Gastrocnemius medialis (tissue), 4 donors: Measurements from ENCODE around the gene KRT2. TPM values are rescaled to one million over a fixed set of nuclear protein-coding genes. Genes with fewer than 3 reads are reported as not detected.

Source experiments
- ATAC-seq, 2 donors: fragments of 150-250 bp; one replicate each; pipeline ENCODE4 v1.9.1; 2016
- DNase-seq, 2 donors: peaks; one replicate each; pipeline ENCODE4 v3.0.0-alpha.2; 2019
- H3K27ac ChIP-seq, 4 donors: fragments of 200-600 bp; sonication (generic); 1 replicate in 1 of 4; 2 replicates in 3 of 4; pipeline ENCODE4 v1.5.1; 2016 to 2018; ENCODE audit warnings: mild to moderate bottlenecking in 2 of 4, moderate library complexity in 1 of 4
- H3K27me3 ChIP-seq, 3 donors: fragments of 200-600 bp; sonication (generic) in 2 of 3; 1 replicate in 1 of 3; 2 replicates in 2 of 3; pipeline versions ENCODE4 v1.5.1 to v1.6.0; 2016 to 2019; ENCODE audit warnings: mild to moderate bottlenecking in 1 of 3, moderate library complexity in 1 of 3
- H3K36me3 ChIP-seq, 2 donors: fragments of 200-600 bp; sonication (generic) in 1 of 2; one replicate each; pipeline ENCODE4 v1.5.1; 2017 to 2018
- H3K4me1 ChIP-seq, 2 donors: fragments of 200-600 bp; sonication (generic) in 1 of 2; one replicate each; pipeline ENCODE4 v1.5.1; 2016 to 2017; ENCODE audit warnings: mild to moderate bottlenecking in 2 of 2
- H3K4me3 ChIP-seq, 4 donors: fragments of 200-600 bp; sonication (generic) in 3 of 4; 1 replicate in 1 of 4; 2 replicates in 3 of 4; pipeline ENCODE4 v1.5.1; 2016 to 2019; ENCODE audit warnings: mild to moderate bottlenecking in 2 of 4
- H3K9me3 ChIP-seq, 3 donors: fragments of 200-600 bp; sonication (generic) in 2 of 3; 1 replicate in 1 of 3; 2 replicates in 2 of 3; pipeline ENCODE4 v1.5.1; 2016 to 2019
- POLR2A ChIP-seq, 2 donors: fragments of 450-650 bp; IDR thresholded peaks; one replicate each; pipeline ENCODE4 v1.6.1; 2017; ENCODE audit warnings: antibody characterized with exemption in 2 of 2, mild to moderate bottlenecking in 2 of 2, moderate library complexity in 2 of 2
- in situ Hi-C, 4 donors: fragments of 200-750 bp; cut with MboI; loops; one replicate each; pipeline versions ENCODE4 v1.15.0 to v1.8.0; 2017; ENCODE audit warnings: low sequenced_read_pairs in 4 of 4
- intact Hi-C: fragments of 100-400 bp; cut with DNase I; formaldehyde crosslinking; loops from one replicate; pipeline ENCODE4 v1.15.1; 2023; ENCODE audit warnings: low total_unique reads
- total RNA-seq, 4 donors: library from RNA; depleted of rRNA; stranded (reverse); fragments of >200 nt; gene quantifications; one replicate each; pipeline versions ENCODE4 v1.1.0 to v1.2.3, GENCODE V29; 2016
- TF ChIP-seq, protein P1 (sequence below), 5 experiments: fragments of 450-650 bp in 3 of 5; fragments of 200-600 bp in 2 of 5; sonication (generic) in 2 of 5; IDR thresholded peaks in 4 of 5; conservative IDR thresholded peaks in 1 of 5; 1 replicate in 4 of 5; 2 replicates in 1 of 5; pipeline ENCODE4 v1.5.1; 2016 to 2019; ENCODE audit warnings: antibody characterized with exemption in 5 of 5, mild to moderate bottlenecking in 3 of 5, moderate library complexity in 3 of 5

The KRT2 gene
- total RNA-seq, 4 donors from 2014 or later, result not detected

DNA sequence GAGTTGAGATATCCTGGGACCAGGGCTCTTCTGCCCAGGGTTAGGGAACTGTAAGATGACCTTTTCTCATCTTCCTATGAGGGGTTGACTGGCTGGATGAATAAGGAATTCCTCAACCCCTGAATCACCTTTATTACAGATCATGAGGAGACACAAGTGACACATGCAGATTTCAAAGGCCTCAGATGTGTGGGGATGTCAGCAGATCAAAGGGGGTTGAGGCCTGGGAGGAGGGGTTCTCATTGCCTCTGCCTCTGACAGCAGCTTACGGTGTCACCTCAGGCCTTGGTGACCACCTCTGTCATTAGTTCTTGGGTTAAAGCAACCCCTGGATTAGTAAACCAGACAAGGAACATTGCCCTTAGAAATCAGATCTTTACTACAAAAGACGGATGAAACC is 48.7 kb downstream of the KRT2 start:
- Histone ChIP-seq H3K4me3 (no peak overlapping the region), H3K9me3 (no peaks in the 10 kb centered on the region), H3K36me3 (no peaks in the 10 kb centered on the region), H3K27ac (no peak overlapping the region), H3K27me3 (peaks cover 15 to 32% (median 20%) of the 10 kb centered on the region in 3 donors), H3K4me1 (no peaks in the 10 kb centered on the region)
- in situ Hi-C loops, result no loop called here
- DNase-seq (no peak), ATAC-seq (no peak)
- intact Hi-C loops, result no loop called here
- TF ChIP-seq, protein P1, sequence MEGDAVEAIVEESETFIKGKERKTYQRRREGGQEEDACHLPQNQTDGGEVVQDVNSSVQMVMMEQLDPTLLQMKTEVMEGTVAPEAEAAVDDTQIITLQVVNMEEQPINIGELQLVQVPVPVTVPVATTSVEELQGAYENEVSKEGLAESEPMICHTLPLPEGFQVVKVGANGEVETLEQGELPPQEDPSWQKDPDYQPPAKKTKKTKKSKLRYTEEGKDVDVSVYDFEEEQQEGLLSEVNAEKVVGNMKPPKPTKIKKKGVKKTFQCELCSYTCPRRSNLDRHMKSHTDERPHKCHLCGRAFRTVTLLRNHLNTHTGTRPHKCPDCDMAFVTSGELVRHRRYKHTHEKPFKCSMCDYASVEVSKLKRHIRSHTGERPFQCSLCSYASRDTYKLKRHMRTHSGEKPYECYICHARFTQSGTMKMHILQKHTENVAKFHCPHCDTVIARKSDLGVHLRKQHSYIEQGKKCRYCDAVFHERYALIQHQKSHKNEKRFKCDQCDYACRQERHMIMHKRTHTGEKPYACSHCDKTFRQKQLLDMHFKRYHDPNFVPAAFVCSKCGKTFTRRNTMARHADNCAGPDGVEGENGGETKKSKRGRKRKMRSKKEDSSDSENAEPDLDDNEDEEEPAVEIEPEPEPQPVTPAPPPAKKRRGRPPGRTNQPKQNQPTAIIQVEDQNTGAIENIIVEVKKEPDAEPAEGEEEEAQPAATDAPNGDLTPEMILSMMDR (IDR thresholded peaks at IDR 0.05 in 4 of 5, conservative IDR thresholded peaks at IDR 0.05 in 1 of 5), result no peak
- no peak for TF ChIP-seq POLR2A (IDR thresholded peaks at IDR 0.05)

DNA sequence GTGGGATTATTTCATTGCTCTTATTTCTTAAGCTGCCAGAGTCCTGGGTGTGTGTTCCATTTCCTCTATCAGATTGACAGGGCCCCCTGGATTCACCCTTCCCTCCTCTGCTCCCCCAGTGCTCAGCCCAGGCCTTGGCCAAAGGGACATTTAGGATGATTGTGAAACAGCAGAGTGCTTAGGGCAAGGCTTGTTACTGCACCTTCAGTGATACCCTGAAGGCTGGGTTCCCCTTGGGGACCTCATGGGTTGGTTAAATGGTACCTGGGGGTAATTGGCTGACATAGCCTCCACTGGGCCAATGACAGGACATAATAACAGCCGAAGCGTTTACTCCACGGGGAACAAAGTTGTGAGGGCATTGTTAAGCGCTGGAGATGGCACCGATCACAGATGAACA is 49.5 kb downstream of the KRT2 start:
- ATAC-seq, result no peak
- Histone ChIP-seq H3K4me1 (no peaks in the 10 kb centered on the region), H3K9me3 (no peaks in the 10 kb centered on the region), H3K27me3 (peaks cover 15 to 32% (median 20%) of the 10 kb centered on the region in 3 donors), H3K27ac (no peak overlapping the region), H3K4me3 (no peak overlapping the region), H3K36me3 (no peaks in the 10 kb centered on the region)
- intact Hi-C loops (no loop called here), in situ Hi-C loops (no loop called here)
- TF ChIP-seq POLR2A (IDR thresholded peaks at IDR 0.05), result no peak
- no peak for DNase-seq

DNA sequence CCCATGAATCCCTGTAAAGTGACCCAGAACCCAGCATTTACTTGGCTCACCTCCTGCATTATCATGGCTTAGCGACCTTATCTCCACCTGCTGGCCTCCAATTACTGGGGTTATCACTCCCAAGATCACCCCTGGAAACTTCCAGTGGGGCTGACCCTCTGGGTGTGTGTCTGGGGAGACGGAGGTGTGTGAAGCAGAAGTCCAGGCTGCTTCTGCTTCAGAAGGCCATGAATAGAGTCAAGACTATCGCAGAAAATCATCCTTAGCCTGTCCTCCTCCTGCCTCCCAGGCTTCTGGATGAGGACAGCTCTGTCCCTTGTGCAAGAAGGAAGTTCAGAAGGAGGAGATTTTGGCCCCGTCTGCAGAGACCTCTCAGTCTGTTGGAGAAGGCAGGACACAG is 50.3 kb downstream of the KRT2 start:
- no peak overlapping the region for H3K27ac ChIP-seq
- no peaks in the 10 kb centered on the region for H3K9me3 ChIP-seq
- H3K4me3 ChIP-seq, result no peak overlapping the region
- in situ Hi-C loops, result no loop called here
- DNase-seq (no peak), ATAC-seq (no peak)
- TF ChIP-seq, protein P1 (IDR thresholded peaks at IDR 0.05 in 4 of 5, conservative IDR thresholded peaks at IDR 0.05 in 1 of 5), result no peak
- H3K4me1 ChIP-seq, result no peaks in the 10 kb centered on the region
- peaks cover 15 to 32% (median 20%) of the 10 kb centered on the region in 3 donors for H3K27me3 ChIP-seq
- intact Hi-C loops, result no loop called here
- H3K36me3 ChIP-seq, result no peaks in the 10 kb centered on the region

DNA sequence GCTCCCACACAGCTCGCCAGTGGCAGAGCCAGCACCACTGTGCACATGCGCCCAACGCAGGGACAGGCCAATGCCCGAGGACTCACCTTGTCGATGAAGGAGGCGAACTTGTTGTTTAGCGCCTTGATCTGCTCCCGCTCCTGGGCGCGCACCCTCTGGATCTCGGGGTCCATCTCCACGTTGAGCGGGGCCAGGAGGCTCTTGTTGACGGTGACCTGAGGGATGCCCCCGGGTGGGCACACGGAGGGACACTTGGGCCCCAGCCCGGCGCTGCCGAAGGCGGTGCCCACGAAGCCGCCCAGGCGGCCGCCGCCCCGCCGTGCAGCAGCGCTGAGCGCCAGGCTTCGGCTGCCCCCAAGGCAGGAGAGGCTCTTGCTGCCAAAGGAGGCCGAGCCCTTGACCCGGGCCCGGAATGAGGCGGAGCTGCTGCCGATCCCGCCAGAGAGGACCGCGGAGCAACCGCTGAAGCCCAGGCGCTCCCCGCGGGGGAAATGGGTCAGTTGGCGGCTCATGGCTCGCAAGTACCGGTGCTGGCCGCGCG is 51.0 kb downstream of the KRT2 start, which contains the start of gene KRT72:
TSS of gene KRT72 (minus strand) at position 523 of the 541 bp plus-strand sequence. CDS start at position 512, 11 bp downstream.
- Histone ChIP-seq H3K27me3 (peaks cover 15 to 32% (median 20%) of the 10 kb centered on the region in 3 donors), H3K4me1 (no peaks in the 10 kb centered on the region), H3K36me3 (no peaks in the 10 kb centered on the region), H3K9me3 (no peaks in the 10 kb centered on the region), H3K27ac (no peak within 1 kb of the TSS), H3K4me3 (no peak within 1 kb of the TSS)
- TF ChIP-seq, protein P1 (IDR thresholded peaks at IDR 0.05 in 4 of 5, conservative IDR thresholded peaks at IDR 0.05 in 1 of 5), result no peak
- TF ChIP-seq POLR2A (IDR thresholded peaks at IDR 0.05), result no peak
- DNase-seq (no peak), ATAC-seq (no peak)
- in situ Hi-C loops (no loop called here), intact Hi-C loops (no loop called here)

- intact Hi-C loops, result no loop called here
- no peak for DNase-seq
- Histone ChIP-seq H3K4me3 (no peak overlapping the region), H3K27ac (no peak overlapping the region), H3K9me3 (no peaks in the 10 kb centered on the region), H3K27me3 (peaks cover 15 to 32% (median 20%) of the 10 kb centered on the region in 3 donors), H3K36me3 (no peaks in the 10 kb centered on the region), H3K4me1 (no peaks in the 10 kb centered on the region)
- TF ChIP-seq POLR2A (IDR thresholded peaks at IDR 0.05), result no peak
- TF ChIP-seq, protein P1 (IDR thresholded peaks at IDR 0.05 in 4 of 5, conservative IDR thresholded peaks at IDR 0.05 in 1 of 5), result no peak
- no peak for ATAC-seq
- in situ Hi-C loops, result no loop called here
These were observed 51.5 kb downstream of the KRT2 start for GRCh38 chr12:52600475-52600874.
